ENCODE measurements around the gene DMD. TPM values are rescaled to one million over a fixed set of nuclear protein-coding genes. Genes with fewer than 3 reads are reported as not detected.
A peak's percentile ranks its signal among the peaks of the same experiment; 100 is the strongest.

Gene DMD
- total RNA-seq, 1 experiment from 2014 or later: 2.2 TPM

- CTCF ChIA-PET: no interaction called here
- TF ChIP-seq POLR2AphosphoS5 (IDR thresholded peaks at IDR 0.05; ENCODE audit: low read depth, low read length) (no peak), TCF7L2 (IDR thresholded peaks at IDR 0.05; ENCODE audit: low read depth, low read length) (no peak), CTCF (IDR thresholded peaks at IDR 0.05) (no peak; the same call in 1 of the 2 replicates), SIN3A (IDR thresholded peaks at IDR 0.05; ENCODE audit: borderline replicate concordance, insufficient read depth, low read depth, low read length) (no peak)
- TF ChIP-seq, protein P1, sequence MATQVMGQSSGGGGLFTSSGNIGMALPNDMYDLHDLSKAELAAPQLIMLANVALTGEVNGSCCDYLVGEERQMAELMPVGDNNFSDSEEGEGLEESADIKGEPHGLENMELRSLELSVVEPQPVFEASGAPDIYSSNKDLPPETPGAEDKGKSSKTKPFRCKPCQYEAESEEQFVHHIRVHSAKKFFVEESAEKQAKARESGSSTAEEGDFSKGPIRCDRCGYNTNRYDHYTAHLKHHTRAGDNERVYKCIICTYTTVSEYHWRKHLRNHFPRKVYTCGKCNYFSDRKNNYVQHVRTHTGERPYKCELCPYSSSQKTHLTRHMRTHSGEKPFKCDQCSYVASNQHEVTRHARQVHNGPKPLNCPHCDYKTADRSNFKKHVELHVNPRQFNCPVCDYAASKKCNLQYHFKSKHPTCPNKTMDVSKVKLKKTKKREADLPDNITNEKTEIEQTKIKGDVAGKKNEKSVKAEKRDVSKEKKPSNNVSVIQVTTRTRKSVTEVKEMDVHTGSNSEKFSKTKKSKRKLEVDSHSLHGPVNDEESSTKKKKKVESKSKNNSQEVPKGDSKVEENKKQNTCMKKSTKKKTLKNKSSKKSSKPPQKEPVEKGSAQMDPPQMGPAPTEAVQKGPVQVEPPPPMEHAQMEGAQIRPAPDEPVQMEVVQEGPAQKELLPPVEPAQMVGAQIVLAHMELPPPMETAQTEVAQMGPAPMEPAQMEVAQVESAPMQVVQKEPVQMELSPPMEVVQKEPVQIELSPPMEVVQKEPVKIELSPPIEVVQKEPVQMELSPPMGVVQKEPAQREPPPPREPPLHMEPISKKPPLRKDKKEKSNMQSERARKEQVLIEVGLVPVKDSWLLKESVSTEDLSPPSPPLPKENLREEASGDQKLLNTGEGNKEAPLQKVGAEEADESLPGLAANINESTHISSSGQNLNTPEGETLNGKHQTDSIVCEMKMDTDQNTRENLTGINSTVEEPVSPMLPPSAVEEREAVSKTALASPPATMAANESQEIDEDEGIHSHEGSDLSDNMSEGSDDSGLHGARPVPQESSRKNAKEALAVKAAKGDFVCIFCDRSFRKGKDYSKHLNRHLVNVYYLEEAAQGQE (IDR thresholded peaks at IDR 0.05; ENCODE audit: insufficient read depth in 1 of 2, low read depth in 2 of 2, low read length in 1 of 2): no peak
- Histone ChIP-seq H3K27ac (ENCODE audit: low read length) (no peak overlapping the region), H3K27me3 (ENCODE audit: control insufficient read depth, insufficient read depth, low read length) (no peaks in the 10 kb centered on the region), H3K36me3 (ENCODE audit: control insufficient read depth, insufficient read depth, low read length) (no peaks in the 10 kb centered on the region), H3K4me1 (ENCODE audit: control insufficient read depth, insufficient read depth, low read length) (no peaks in the 10 kb centered on the region), H3K9me3 (ENCODE audit: control insufficient read depth, insufficient read depth, low read depth, low read length) (no peaks in the 10 kb centered on the region), H3K4me3 (ENCODE audit: low read depth in 2 of 2, low read length in 2 of 2) (no peak overlapping the region)
- in situ Hi-C loops (cut with HindIII; ENCODE audit: low pct_unique_long_range_greater_than_20kb, low sequenced_read_pairs): no loop called here
- DNase-seq (ENCODE audit: low read depth, low spot score): peak; percentile 0
- POLR2A ChIA-PET: no interaction called here
- no TSS peak for BruUV-seq (replicated peaks)
- intact Hi-C loops (cut with micrococcal nuclease; ENCODE audit: unreplicated experiment): no loop called here
- ATAC-seq: no peak
Observed at GRCh38 chrX:32673193-32673592, 538.2 kb downstream of the DMD start.

DNA sequence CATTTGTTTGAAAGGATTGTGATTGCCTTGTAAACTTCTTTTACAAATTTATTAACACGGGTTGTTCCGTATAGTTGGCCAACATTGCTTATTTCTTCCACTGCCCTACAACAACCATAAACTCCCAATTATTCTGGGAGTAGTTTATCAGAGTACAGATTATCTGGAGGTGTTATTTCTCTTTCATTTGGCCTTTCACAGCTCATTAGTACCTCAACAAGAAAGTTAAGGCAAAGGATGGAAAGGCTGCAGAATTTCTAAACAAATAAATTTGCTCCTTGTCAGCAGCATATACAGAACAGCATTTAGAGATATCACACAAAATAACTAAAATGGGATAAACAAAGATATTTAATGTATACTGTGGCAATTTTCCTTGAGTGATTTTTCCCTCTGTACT is 548.8 kb downstream of the DMD start:
- no TSS peak for BruUV-seq (replicated peaks)
- H3K4me3 ChIP-seq (ENCODE audit: low read depth in 2 of 2, low read length in 2 of 2): no peak overlapping the region
- H3K27ac ChIP-seq (ENCODE audit: low read length): no peak overlapping the region
- POLR2A ChIA-PET: no interaction called here
- H3K36me3 ChIP-seq (ENCODE audit: control insufficient read depth, insufficient read depth, low read length): no peaks in the 10 kb centered on the region
- H3K4me1 ChIP-seq (ENCODE audit: control insufficient read depth, insufficient read depth, low read length): no peaks in the 10 kb centered on the region
- no peaks in the 10 kb centered on the region for H3K9me3 ChIP-seq (ENCODE audit: control insufficient read depth, insufficient read depth, low read depth, low read length)
- no peak for DNase-seq (ENCODE audit: low read depth, low spot score)
- in situ Hi-C loops (cut with HindIII; ENCODE audit: low pct_unique_long_range_greater_than_20kb, low sequenced_read_pairs) (no loop called here), intact Hi-C loops (cut with micrococcal nuclease; ENCODE audit: unreplicated experiment) (no loop called here)
- no peaks in the 10 kb centered on the region for H3K27me3 ChIP-seq (ENCODE audit: control insufficient read depth, insufficient read depth, low read length)
- no peak for ATAC-seq
- CTCF ChIA-PET: no interaction called here
- TF ChIP-seq POLR2AphosphoS5 (IDR thresholded peaks at IDR 0.05; ENCODE audit: low read depth, low read length) (no peak), TCF7L2 (IDR thresholded peaks at IDR 0.05; ENCODE audit: low read depth, low read length) (no peak), SIN3A (IDR thresholded peaks at IDR 0.05; ENCODE audit: borderline replicate concordance, insufficient read depth, low read depth, low read length) (no peak), CTCF (IDR thresholded peaks at IDR 0.05) (no peak)
- TF ChIP-seq, protein P1 (IDR thresholded peaks at IDR 0.05; ENCODE audit: insufficient read depth in 1 of 2, low read depth in 2 of 2, low read length in 1 of 2): no peak

Measured in Panc1 (cell line).